GM19438 (cell line): ENCODE data around the gene RUFY3.
"Not testable (repeated sequence)": the region's sequence is repeated elsewhere in the genome, so short reads cannot be mapped to it uniquely, and the experiment has no call there.

Experiments used
- ATAC-seq: cut with Tn5 transposase; IDR thresholded peaks from one replicate; pipeline ENCODE4 v1.9.1; 2021; ENCODE audit warnings: low read depth; ENCODE audit not compliant: unreplicated experiment

The RUFY3 gene

DNA sequence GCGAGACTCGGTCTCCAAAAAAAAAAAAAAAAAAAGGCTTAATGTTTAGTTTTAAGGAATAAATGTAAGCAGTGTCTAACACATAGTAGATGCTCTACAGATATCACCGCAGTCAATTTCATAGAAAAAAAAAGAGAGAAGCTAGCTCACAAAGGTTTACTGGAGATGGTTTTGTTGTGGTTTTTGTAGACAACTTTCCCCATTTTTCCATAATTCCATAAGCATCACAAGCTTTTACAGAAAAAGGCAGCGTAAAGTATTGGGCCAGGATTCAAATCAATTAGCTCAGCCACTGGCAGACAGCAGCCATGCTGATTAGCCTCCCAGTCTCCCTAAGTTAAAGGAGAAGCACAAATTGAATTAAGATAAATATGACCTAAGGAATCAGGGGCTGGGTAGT lies 116.4 kb downstream of the RUFY3 start:
- ATAC-seq: no peak

DNA sequence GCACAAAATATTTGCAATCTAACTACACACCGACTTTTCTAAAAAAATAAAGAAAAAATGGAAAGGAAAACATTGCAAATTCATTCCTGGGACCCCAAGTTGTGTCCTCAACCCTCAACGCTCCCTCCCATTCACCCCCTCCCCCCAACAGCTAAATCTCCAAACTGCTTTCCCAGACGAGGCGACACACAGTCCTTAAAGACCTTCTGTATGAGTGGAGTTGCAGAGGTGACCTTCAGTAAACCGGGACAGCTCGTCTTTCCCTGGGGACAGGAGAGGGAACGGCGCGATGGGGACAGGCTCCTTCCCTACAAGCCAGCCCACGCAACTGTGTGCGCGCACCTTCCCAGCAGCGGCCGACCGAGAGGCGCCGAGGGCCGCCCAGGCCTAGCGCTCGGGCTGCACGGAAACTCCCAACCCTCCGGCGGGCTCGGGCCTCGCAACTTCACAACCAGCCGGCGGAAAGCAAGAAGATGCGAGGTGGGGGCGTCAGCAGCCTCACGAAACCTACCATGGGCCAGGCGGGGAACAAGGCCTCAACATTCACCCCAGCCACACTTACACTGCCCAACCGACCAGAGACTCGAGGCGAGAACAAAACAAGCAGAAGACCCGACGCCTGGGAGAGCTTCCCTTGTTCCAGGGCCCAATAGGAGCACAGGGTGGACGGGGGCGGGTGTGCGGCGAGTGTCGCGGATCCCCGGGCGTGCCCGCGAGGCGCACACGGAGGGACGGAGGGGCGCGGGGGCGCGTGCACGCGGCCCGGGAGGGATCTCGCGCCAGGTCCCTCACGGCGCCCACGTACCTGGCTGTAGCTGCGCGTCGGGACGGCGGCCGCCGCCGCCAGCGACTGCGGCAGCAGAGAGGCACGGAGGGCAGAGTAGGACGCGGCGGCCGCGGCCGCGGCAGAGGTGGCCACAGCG lies 117.2 kb downstream of the RUFY3 start:
- ATAC-seq: peak; percentile 53

DNA sequence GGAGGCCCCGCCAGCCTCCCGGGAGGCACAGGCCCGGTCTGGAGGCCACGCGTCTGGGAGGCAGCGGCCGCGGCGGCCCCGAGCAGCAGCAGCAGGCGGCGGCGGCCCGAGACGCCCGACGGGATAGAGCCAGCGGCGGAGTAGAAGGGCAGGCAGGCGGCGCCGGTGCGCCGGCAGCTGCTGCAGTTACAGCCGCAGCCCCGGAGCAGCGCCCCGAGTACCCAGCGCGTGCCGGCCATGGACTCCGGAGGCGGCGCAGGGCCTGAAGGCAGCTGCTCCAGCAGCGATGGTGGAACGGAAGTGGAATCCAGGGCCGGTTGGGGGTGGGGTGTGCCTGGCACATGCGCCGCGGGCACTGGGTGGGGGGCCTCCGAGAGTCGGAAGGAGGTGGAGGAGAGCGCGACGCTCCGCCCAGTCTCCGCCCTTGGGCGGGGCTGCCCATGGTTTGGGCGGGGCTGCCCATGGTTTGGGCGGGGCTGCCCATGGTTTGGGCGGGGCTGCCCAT lies 117.9 kb downstream of the RUFY3 start, which contains the start of gene GRSF1:
GRSF1 (minus strand) TSS at position 302 of the 505 bp plus-strand sequence; CDS start at position 239, 63 bp downstream.
- ATAC-seq: peak; percentile 71

DNA sequence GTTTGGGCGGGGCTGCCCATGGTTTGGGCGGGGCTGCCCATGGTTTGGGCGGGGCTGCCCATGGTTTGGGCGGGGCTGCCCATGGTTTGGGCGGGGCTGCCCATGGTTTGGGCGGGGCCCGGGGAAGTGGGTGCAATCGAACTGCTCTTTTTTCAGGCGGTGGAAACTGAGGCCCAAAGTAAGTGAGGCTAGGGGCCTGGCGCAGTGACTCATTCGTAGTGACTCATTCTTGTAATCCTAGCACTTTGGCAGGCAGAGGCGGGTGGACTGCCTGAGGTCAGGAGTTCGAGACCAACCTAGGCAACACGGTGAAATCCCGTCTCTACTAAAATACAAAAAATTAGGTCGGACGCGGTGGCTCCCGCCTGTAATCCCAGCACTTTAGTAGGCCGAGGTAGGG lies 118.4 kb downstream of the RUFY3 start:
- not testable (repeated sequence) for ATAC-seq

DNA sequence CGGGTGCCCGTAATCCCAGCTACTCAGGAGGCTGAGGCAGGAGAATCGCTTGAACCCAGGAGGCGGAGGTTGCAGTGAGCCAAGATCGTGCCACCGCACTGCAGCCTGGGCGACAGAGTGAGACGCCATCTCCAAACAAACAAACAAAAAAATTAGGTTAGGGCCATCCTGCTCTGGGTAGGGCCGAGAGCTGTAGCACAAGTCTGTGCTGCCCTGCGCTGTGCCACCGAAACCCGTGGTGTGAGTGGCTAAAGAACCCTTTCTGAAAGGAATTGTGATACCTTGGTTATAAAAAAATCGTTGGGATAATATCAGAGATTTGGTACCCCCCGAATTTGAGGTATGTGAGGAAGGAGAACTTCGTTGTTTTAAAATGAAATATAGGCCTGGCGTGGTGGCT lies 118.9 kb downstream of the RUFY3 start:
- not testable (repeated sequence) for ATAC-seq

DNA sequence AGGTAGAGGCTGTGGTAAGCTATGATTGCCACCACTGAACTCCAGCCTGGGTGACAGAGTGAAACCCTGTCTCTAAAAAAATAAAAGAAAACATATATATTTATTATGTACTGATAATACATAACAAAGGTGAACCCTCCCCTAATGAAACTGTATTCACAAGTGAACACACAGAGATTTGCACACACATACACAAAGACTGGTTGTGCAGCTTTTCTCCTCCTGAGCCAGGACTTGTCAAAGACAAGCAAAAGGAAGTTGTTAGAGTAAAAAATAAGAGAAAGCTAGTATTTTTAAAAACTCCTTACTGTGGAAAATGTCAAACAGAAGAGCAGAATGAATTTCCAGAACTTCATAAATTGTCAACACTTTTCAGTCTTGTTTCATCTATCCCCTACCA lies 119.4 kb downstream of the RUFY3 start:
- no peak for ATAC-seq

DNA sequence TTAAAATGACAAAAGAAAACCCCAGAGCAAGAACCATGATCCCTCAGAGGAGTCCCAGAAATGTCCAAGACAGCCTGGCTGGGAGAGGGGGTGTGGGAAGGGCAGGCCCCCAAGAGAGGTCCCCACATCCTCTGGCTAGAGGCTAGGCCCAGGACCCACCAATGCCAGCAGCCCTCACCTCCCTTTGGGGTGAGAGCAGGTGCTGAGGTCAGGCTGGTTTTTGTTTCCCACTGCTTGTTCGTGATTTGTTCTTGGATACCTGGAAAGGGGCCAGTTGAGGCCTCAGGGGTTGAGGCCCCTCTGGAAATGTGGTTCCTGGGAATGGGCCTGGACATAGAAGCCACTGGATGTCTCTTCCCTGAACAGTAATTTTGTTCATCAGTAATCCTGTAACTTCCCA lies 120.2 kb downstream of the RUFY3 start:
- ATAC-seq: no peak

DNA sequence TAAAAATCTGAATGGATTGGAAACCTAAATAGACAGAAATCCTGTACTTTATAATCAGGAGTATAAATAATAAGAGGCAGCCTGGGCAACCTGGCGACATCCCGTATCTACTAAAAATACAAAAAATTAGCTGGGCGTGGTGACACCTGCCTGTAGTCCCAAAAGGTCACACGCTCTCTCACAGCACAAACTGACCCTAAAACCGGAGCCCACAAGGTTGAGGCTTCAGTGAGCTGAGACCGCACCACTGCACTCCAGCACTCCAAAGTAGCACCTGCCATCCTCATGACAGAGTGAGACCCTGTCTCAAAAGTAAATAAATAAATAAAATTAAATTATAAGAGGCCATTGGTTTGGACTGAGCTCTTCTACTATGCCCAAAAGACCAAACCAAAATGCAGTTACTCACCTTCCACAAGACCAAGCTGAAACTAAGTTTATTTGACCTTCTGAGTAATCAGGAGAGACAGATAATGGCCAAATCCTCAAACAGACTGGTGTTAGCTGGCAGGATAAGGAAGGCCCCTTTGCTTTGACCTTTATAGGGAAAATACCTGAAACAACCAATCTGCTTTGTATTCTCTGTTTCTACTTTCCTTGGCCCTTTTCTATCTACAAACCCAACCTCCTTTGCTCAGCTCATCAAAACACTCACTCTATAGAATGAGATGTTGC lies 121.1 kb downstream of the RUFY3 start:
- ATAC-seq: no peak

DNA sequence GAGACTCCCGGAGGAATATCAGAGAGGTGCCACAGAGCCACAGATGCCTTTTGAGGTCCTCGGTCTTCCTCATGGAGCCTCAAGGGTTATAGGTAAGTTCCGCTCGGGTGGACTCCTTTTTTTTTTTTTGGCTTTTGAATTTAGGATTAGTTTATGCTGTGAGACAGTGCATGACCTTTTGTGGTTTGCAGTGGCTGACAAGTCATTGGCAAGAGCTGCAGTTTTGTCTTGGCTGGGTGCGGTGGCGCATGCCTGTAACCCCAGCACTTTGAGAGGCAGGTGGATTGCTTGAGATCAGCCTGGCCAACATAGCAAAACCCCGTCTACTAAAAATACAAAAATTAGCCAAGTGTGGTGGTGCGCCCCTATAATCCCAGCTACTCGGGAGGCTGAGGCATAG lies 122.4 kb downstream of the RUFY3 start:
- ATAC-seq: no peak

DNA sequence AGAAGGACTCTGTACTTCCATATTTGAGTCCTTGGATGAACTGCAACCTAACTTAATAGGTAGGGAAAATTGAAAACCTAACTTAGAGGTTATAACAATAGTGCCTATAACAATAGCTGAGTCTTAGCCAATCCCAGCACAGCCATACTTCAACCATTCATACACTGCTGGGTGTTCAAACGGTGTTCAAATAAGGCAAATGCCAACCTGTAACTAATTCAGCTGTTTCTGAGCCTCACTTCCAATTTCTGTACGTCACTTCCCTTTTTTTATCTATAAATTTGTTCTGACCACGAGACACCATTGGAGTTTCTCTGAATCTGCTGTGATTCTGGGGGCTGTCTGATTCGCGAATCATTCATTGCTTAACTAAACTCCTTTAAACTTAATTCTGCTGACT lies 127.5 kb downstream of the RUFY3 start:
- ATAC-seq: no peak

DNA sequence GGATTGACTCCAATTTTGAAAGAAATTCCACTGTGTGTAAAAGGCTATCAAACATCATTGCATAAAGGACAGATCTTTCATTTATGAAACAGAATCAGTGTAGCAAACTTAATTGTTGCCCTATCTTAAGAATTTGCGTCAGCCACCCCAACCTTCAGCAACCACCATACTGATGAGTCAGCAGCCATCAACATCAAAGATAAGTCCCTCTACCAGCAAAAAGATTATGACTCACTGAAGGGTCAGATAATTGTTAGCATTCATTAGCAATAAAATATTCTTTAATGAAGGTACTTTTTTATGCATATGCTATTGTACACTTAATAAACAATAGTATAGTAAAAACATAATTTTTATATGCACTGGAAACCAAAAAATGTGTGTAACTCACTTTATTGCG lies 133.7 kb downstream of the RUFY3 start:
- ATAC-seq: no peak
